ENCODE results near the gene ADAMTS9. TPM values are rescaled to one million over a fixed set of nuclear protein-coding genes. Genes with fewer than 3 reads are reported as not detected.

Gene ADAMTS9
- total RNA-seq, 4 donors from 2014 or later = 5.1 to 52.0 (median 9.5) TPM

- Histone ChIP-seq H3K27me3 (no peaks in the 10 kb centered on the region), H3K4me3 (no peak overlapping the region), H3K9me3 (no peaks in the 10 kb centered on the region), H3K4me1 (no peaks in the 10 kb centered on the region), H3K27ac (no peak overlapping the region), H3K36me3 (no peaks in the 10 kb centered on the region)
- TF ChIP-seq POLR2A (IDR thresholded peaks at IDR 0.05) (no peak), CTCF (IDR thresholded peaks at IDR 0.05) (no peak)
- DNase-seq = no peak
Measured at GRCh38 chr3:64554096-64554920, 133.5 kb downstream of the ADAMTS9 start.

- H3K27ac ChIP-seq = no peak overlapping the region
Measured at GRCh38 chr3:64552966-64553365, 134.8 kb downstream of the ADAMTS9 start.

DNA sequence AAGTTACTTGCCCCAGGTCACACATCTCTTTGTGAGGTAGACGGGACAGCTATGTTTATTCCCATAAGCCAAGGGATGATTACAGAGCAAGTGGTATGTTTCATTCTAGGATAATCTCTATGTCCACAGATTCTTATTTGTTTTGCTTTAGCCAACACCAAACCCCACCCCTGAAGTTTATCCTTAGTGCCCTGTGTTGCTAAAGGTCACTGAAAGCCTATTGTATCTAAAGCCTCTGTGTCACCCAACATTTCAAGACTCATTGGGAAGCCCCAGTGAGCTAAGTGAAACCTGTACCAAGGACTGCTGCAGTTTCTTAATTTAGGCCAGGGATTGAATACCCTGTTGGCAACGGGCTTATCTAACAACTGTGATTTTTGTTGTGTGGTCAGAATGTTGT is 135.6 kb downstream of the ADAMTS9 start:
- Histone ChIP-seq H3K4me3 (no peak overlapping the region), H3K4me1 (no peaks in the 10 kb centered on the region), H3K9me3 (no peaks in the 10 kb centered on the region), H3K36me3 (no peaks in the 10 kb centered on the region), H3K27ac (no peak overlapping the region), H3K27me3 (no peaks in the 10 kb centered on the region)
- no peak for TF ChIP-seq CTCF (IDR thresholded peaks at IDR 0.05)
- no peak for TF ChIP-seq POLR2A (IDR thresholded peaks at IDR 0.05)
- no peak for DNase-seq

More at GRCh38 chr3:64552966-64553365, 134.8 kb downstream of the ADAMTS9 start:
- no peaks in the 10 kb centered on the region for H3K9me3 ChIP-seq
- no peaks in the 10 kb centered on the region for H3K36me3 ChIP-seq
- no peaks in the 10 kb centered on the region for H3K4me1 ChIP-seq
- TF ChIP-seq CTCF (IDR thresholded peaks at IDR 0.05) (no peak), POLR2A (IDR thresholded peaks at IDR 0.05) (no peak)
- no peak for DNase-seq
- no peak overlapping the region for H3K4me3 ChIP-seq
- H3K27me3 ChIP-seq = no peaks in the 10 kb centered on the region

- TF ChIP-seq CTCF (IDR thresholded peaks at IDR 0.05) (no peak), POLR2A (IDR thresholded peaks at IDR 0.05) (no peak)
- no peak overlapping the region for H3K27ac ChIP-seq
Measured at GRCh38 chr3:64551697-64552096, 136.1 kb downstream of the ADAMTS9 start.

GRCh38 chr3:64550745-64551144 is 137.1 kb downstream of the ADAMTS9 start:
- Histone ChIP-seq H3K4me1 (no peaks in the 10 kb centered on the region), H3K36me3 (no peaks in the 10 kb centered on the region), H3K27ac (no peak overlapping the region), H3K4me3 (no peak overlapping the region), H3K27me3 (no peaks in the 10 kb centered on the region), H3K9me3 (no peaks in the 10 kb centered on the region)
- no peak for DNase-seq
- no peak for TF ChIP-seq POLR2A (IDR thresholded peaks at IDR 0.05)
- no peak for TF ChIP-seq CTCF (IDR thresholded peaks at IDR 0.05)

More at GRCh38 chr3:64551697-64552096, 136.1 kb downstream of the ADAMTS9 start:
- H3K36me3 ChIP-seq = no peaks in the 10 kb centered on the region
- no peaks in the 10 kb centered on the region for H3K27me3 ChIP-seq
- no peak overlapping the region for H3K4me3 ChIP-seq
- no peaks in the 10 kb centered on the region for H3K4me1 ChIP-seq
- no peak for DNase-seq
- H3K9me3 ChIP-seq = no peaks in the 10 kb centered on the region
